GM12891 (cell line): ENCODE results near the gene POGLUT3.

Experiments used
- POLR2A ChIP-seq: IDR thresholded peaks from 2 replicates; pipeline ENCODE4 v1.6.1; 2011; ENCODE audit warnings: low read depth, low read length, control low read depth
- POLR2AphosphoS5 ChIP-seq: IDR thresholded peaks from 2 replicates; pipeline ENCODE4 v1.6.1; 2011; ENCODE audit warnings: low read depth, low read length, control low read depth
- TAF1 ChIP-seq: IDR thresholded peaks from 2 replicates; pipeline ENCODE4 v1.6.1; 2011; ENCODE audit warnings: low read depth, low read length, control low read depth

GRCh38 chr11:108538022-108538424 is 39.8 kb upstream of the POGLUT3 start:
- TF ChIP-seq POLR2A (no peak), POLR2AphosphoS5 (no peak), TAF1 (no peak)
